Limb (tissue), 2 donors: ENCODE data around the gene MGA.
"Not testable (repeated sequence)": the region's sequence is repeated elsewhere in the genome, so short reads cannot be mapped to it uniquely, and the experiment has no call there.

Experiments
- DNase-seq, 2 donors: peaks; one replicate each; pipeline ENCODE4 v3.0.0-alpha.2; 2016; ENCODE audit errors: extremely low spot score in 2 of 2

MGA gene

GRCh38 chr15:41714291-41714690 lies 54.1 kb downstream of the MGA start:
- no peak for DNase-seq

DNA sequence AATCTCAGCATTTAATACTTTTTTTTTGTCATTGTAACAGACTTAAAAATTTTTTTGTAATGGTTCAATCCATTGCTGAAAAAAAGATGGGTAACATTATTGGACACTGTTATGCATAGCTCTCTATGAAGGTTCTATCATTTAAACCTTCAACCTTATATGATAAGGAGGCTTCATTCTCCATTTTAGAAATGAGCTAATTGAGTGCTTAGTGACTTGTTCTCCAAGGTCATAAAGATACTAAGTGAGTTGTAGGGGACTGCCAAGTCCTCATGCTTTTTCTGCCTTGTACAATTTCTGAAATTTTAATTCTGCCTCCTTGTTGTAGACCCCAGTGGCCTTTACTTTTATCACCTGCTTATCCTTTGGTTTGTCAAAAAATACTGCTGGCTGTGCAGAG lies 56.7 kb downstream of the MGA start:
- no peak for DNase-seq

- no peak for DNase-seq
Measured at GRCh38 chr15:41727143-41727542, 66.9 kb downstream of the MGA start.

DNA sequence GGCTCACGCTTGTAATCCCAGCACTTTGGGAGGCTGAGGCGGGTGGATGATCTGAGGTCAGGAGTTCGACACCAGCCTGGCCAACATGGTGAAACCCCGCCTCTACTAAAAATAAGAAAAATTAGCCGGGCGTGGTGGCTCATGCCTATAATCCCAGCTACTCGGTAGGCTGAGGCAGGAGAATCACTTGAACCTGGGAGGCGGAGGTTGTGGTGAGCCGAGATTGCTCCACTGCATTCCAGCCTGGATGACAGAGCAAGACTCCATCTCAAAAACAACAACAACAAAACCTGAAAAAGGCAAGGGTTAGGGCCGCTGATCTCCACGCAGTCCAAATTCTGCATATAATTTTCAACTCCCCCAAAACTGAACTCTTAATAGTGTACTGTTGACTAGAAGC lies 67.9 kb downstream of the MGA start:
- not testable (repeated sequence) for DNase-seq

DNA sequence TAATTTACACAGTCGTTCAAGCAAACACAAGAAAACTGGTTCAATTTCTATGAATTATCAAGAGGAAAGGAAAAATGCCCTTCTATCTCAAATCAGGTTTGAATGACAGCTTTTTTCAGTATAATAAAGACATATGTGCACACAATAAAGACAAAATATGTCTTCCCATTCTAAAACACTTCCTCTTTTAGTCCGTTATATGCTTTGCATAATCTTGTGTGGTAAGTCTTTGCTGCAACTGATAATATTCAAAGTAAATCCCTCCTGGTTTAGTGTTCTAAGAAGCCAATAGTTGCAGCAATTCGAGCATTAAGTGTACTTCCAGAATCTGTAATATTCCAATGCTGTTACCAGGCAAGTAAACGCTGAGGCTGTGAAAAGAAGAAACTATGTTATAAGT lies 70.3 kb downstream of the MGA start:
- no peak for DNase-seq

DNA sequence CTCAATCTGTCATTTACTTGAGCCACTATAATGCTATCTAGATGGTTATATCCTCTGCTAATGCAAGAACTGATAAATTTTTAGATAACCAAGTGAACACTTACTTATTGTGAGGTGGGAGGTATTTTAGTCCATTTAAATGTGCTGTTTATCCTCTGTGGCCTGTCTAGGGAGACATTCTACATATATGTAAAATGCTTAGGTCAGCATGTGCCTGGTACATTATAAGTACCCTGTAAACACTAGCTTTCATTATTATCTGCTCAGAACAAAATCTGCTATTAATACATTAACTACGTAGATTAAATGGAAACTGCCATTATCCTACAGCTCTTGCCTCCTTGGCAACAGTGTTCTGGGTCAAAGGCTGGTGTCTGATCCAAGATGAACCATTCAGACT lies 72.3 kb downstream of the MGA start:
- no peak for DNase-seq

GRCh38 chr15:41734079-41734478 lies 73.9 kb downstream of the MGA start:
- DNase-seq = no peak

DNA sequence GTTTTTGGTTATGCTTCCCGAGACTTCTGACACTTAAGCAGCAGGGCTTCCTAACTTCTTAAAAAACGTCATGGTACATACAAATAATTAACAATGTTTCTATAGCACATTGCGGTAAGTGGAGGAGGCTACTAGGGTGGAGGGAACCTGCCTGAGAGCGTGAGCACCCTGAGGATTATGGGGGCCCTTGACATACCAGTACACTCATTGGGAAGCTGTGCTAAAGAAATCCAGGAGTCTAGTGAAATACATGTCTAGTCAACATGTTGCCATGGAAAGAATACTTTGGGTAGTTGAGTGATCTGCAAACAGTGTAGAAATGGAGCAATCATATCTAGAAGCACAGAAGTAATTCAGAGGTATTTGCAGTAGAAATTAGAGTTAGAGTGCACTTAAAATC lies 74.8 kb downstream of the MGA start:
- no peak for DNase-seq

DNA sequence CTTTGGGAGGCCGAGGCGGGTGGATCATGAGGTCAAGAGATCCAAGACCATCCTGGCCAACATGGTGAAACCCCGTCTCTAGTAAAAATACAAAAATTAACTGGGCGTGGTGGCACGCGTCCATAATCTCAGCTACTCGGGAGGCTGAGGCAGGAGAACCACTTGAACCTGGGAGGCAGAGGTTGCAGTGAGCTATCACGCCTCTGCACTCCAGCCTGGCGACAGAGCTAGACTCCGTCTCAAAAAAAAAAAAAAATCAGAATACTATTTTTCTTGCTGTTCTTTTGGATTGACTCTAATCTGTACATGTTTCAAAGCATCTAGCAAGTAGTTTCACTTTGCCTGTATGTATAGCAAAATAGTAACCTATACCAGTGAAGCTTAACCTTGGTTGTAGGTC lies 75.3 kb downstream of the MGA start:
- DNase-seq = not testable (repeated sequence)

GRCh38 chr15:41746802-41747201 lies 86.6 kb downstream of the MGA start:
- no peak for DNase-seq

- DNase-seq = no peak
Measured at GRCh38 chr15:41756198-41756597, 96.0 kb downstream of the MGA start.

DNA sequence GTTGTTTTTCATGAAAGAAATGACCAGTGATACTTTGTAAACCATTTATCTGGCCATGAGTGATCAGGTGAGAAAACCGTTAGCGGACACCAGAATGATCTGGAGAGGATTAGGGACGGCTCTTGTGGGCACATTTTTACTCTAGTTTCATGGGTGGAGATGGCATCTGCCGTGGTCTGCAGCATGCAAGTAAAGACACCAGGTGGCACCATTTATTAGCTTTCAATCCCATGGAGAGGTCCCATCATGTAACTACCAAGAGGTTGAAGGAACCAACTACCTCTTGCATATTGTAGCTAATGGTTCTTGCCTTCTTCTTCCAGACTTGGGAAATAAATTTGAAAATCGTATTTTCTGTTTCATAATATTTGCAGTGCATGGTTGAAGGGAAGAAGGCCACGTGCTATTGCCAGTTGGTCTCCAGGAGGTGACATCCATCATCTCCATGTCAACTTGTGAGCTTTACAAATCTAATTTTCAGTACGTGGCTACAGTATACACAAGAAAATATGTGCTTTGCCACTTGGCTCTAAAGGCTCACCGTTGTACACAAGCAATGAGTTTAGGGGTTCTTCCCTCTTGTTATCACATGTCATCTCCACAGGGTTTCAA lies 112.6 kb downstream of the MGA start:
- peak; percentile 50 to 55 for DNase-seq

GRCh38 chr15:41773332-41773728 lies 113.1 kb downstream of the MGA start:
- no peak for DNase-seq

DNA sequence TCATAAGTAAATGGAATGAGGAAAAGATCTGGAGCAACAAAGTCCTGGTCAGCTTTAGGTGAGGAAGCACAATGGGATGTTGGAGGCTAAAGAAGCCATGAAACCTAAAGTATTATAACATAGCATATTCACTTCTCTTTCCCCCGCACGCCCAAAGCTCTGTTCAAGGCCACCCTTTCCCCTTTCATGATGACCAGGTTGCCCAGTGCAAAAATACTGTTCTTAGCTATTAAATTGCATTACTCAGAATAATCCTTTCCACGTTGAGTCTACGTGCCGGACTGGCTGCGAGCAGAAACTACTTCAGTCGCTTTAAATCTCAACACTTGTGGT lies 113.5 kb downstream of the MGA start:
- DNase-seq = no peak

GRCh38 chr15:41774062-41774881 lies 114.1 kb downstream of the MGA start, which contains the start of gene MAPKBP1:
MAPKBP1 (plus strand) TSS chr15:41774484; CDS start chr15:41775276, 792 bp downstream.
- DNase-seq = peak; percentile 97 to 98

- no peak for DNase-seq
Measured at GRCh38 chr15:41774882-41775417, 114.7 kb downstream of the MGA start.

DNA sequence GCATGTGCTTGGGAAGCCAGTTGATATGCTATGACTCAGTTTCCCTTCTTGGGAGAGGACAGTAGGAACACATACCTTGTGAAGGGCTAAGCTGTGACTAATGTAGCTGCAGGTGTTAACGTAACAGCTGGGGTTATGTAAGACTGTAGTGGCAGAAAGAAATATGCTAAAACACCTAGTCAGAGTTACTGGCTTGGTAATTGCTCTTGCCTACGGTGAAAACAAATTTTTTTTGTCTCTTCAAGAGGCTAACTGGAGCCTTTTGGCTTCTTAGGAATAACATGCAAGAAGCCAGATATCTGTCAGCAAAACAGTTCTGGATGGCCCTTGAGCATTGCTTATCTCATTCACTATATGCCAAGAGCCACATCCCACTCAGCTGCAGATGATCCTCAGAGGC lies 115.4 kb downstream of the MGA start:
- no peak for DNase-seq

GRCh38 chr15:41777421-41777973 lies 117.3 kb downstream of the MGA start:
- no peak for DNase-seq

DNA sequence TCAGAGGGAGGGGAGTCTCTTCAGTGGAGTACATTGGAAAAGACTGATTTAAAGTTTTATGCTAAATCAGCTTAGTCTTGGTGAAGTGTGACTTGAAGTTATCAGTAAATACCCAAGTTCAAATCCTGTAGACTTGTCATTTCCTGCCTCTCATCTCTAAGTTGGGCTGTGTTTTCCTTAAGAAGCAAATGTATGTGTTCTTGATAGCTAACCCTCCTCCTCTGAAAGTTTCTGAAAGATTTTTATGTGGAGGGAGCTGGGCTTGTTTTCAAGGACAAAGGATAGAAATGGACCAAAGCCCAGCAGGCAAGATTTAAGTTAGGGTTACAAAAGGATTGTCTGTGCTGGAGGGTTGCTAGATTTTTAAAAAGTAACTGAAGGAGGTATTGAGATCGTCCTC lies 118.3 kb downstream of the MGA start:
- no peak for DNase-seq

- no peak for DNase-seq
Measured at GRCh38 chr15:41779662-41780157, 119.5 kb downstream of the MGA start.

GRCh38 chr15:41780266-41780665 lies 120.1 kb downstream of the MGA start:
- DNase-seq = no peak

- no peak for DNase-seq
Measured at GRCh38 chr15:41780727-41781126, 120.5 kb downstream of the MGA start.
